Right lobe of liver (tissue), 6 donors: ENCODE results near the gene PCDHGB2. TPM values are rescaled to one million over a fixed set of nuclear protein-coding genes. Genes with fewer than 3 reads are reported as not detected.
"Not testable (repeated sequence)": the region's sequence is repeated elsewhere in the genome, so short reads cannot be mapped to it uniquely, and the experiment has no call there.

Source experiments
- ATAC-seq, 4 donors: fragments of 200-7000 bp; cut with Tn5 transposase; one replicate each; pipeline ENCODE4 v1.9.1; 2020; ENCODE audit warnings: mild to moderate bottlenecking in 4 of 4, moderate library complexity in 4 of 4
- DNase-seq, 3 donors: peaks; one replicate each; pipeline ENCODE4 v3.0.0-alpha.2; 2020
- H3K27ac ChIP-seq, 3 donors: fragments of 200-600 bp; one replicate each; pipeline ENCODE4 v1.8.0; 2022
- H3K27me3 ChIP-seq, 2 donors: fragments of 200-600 bp; one replicate each; pipeline ENCODE4 v1.8.0; 2022
- H3K36me3 ChIP-seq, 4 donors: fragments of 200-600 bp; sonication (generic) in 1 of 4; one replicate each; pipeline versions ENCODE4 v1.5.1 to v1.8.0; 2017 to 2022; ENCODE audit warnings: control low read depth in 1 of 4
- H3K4me1 ChIP-seq, 4 donors: fragments of 200-600 bp; sonication (generic) in 1 of 4; one replicate each; pipeline versions ENCODE4 v1.5.1 to v1.8.0; 2017 to 2022; ENCODE audit warnings: control low read depth in 1 of 4
- H3K4me3 ChIP-seq, 3 donors: fragments of 200-600 bp; one replicate each; pipeline ENCODE4 v1.8.0; 2022
- H3K9me3 ChIP-seq, 4 donors: fragments of 200-600 bp; sonication (generic) in 1 of 4; one replicate each; pipeline versions ENCODE4 v1.5.1 to v1.8.0; 2017 to 2022; ENCODE audit warnings: control low read depth in 1 of 4
- CTCF ChIP-seq, 4 donors: fragments of 200-600 bp in 3 of 4; fragments of 450-650 bp in 1 of 4; IDR thresholded peaks; one replicate each; pipeline versions ENCODE4 v1.5.1 to v1.8.0; 2016 to 2022; ENCODE audit warnings: antibody characterized with exemption in 4 of 4, mild to moderate bottlenecking in 2 of 4
- POLR2A ChIP-seq: fragments of 450-650 bp; IDR thresholded peaks from one replicate; pipeline ENCODE4 v1.6.1; 2017; ENCODE audit warnings: antibody characterized with exemption, mild to moderate bottlenecking
- WGBS: methylation state at CpG from one replicate; pipeline ENCODE4 v1.1.6; 2018; ENCODE audit warnings: low coverage, low lambda C conversion rate; ENCODE audit not compliant: insufficient coverage; ENCODE audit errors: missing lambda C conversion rate; 5-methylcytosine and 5-hydroxymethylcytosine counted together
- intact Hi-C, 2 donors: fragments of 100-400 bp; cut with DNase I; formaldehyde crosslinking; loops; one replicate each; pipeline versions ENCODE4 v1.11.2 to v1.14.1; 2022
- total RNA-seq, 6 experiments: library from RNA; depleted of rRNA in 2 of 6; stranded (reverse); fragments of >200 nt in 2 of 6; fragmentation: NEBNext Ultra II Directional in 3 of 6; extraction: Animal tissue kit (Norgen Biotek cat#: 25700) in 3 of 6; gene quantifications; one replicate each; pipeline versions ENCODE4 v1.1.0 to v1.2.4, GENCODE V29; 2016 to 2023
- donor health status: DM: no; HTN: yes; CAD: no.
- donor health status: DM: no; HTN: no; CAD: no.
- donor health status: DM: no; HTN: no; CAD: no.
- donor health status: DM: no; HTN: yes; CAD: no.
- donor health status: DM: no; HTN: yes; CAD: no.

The PCDHGB2 gene
- total RNA-seq, 6 experiments from 2014 or later, result 0.51 to 2.8 (median 1.4) TPM

GRCh38 chr5:141343242-141343952 lies 16.4 kb upstream of the PCDHGB2 start, which contains the start of gene PCDHGA3:
Gene PCDHGA3, plus strand, starts transcription at chr5:141343829. Its CDS starts 205 bp downstream, at chr5:141344034.
- no peaks in the 10 kb centered on the region for H3K4me1 ChIP-seq
- peak in 2 of 4 donors; percentile 41 to 43 for ATAC-seq
- peak within 1 kb of the TSS in 2 of 3 donors; percentile 18 to 24 for H3K4me3 ChIP-seq
- 15% methylated on average over 9 of the region's 9 CpGs for WGBS
- peaks cover 0 to 4% (median 0%) of the 10 kb centered on the region in 4 donors for H3K9me3 ChIP-seq
- no peak within 1 kb of the TSS for H3K27ac ChIP-seq
- H3K36me3 ChIP-seq, result no peaks in the 10 kb centered on the region
- TF ChIP-seq CTCF (IDR thresholded peaks at IDR 0.05) (peak in 3 of 4 donors; percentile 13 to 22 (median 22)), POLR2A (no peak)
- intact Hi-C loops, result no loop called here
- no peak for DNase-seq
- H3K27me3 ChIP-seq, result no peaks in the 10 kb centered on the region

GRCh38 chr5:141343953-141344463 lies 15.8 kb upstream of the PCDHGB2 start:
- H3K27me3 ChIP-seq, result no peaks in the 10 kb centered on the region
- WGBS, result 23% methylated on average over 13 of the region's 31 CpGs
- TF ChIP-seq POLR2A, result no peak
- peak in 1 of 4 donors; percentile 2 for TF ChIP-seq CTCF (IDR thresholded peaks at IDR 0.05)
- DNase-seq (no peak), ATAC-seq (no peak)
- no peak overlapping the region for H3K27ac ChIP-seq
- no peaks in the 10 kb centered on the region for H3K4me1 ChIP-seq
- H3K36me3 ChIP-seq, result no peaks in the 10 kb centered on the region
- intact Hi-C loops, result no loop called here
- peak overlapping the region in 2 of 3 donors; percentile 18 to 24 for H3K4me3 ChIP-seq
- peaks cover 0 to 4% (median 0%) of the 10 kb centered on the region in 4 donors for H3K9me3 ChIP-seq

GRCh38 chr5:141345327-141345726 lies 14.5 kb upstream of the PCDHGB2 start:
- intact Hi-C loops, result no loop called here
- H3K36me3 ChIP-seq, result no peaks in the 10 kb centered on the region
- H3K4me1 ChIP-seq, result no peaks in the 10 kb centered on the region
- ATAC-seq (no peak), DNase-seq (peak in 1 of 3 donors; percentile 31)
- TF ChIP-seq CTCF (IDR thresholded peaks at IDR 0.05) (no peak), POLR2A (no peak)
- 54% methylated on average over 8 of the region's 20 CpGs for WGBS
- no peaks in the 10 kb centered on the region for H3K27me3 ChIP-seq
- no peak overlapping the region for H3K27ac ChIP-seq
- peaks cover 0 to 4% (median 0%) of the 10 kb centered on the region in 4 donors for H3K9me3 ChIP-seq
- no peak overlapping the region for H3K4me3 ChIP-seq

GRCh38 chr5:141346017-141346416 lies 13.8 kb upstream of the PCDHGB2 start:
- H3K36me3 ChIP-seq, DNase-seq, ATAC-seq, H3K27ac ChIP-seq, intact Hi-C loops, H3K4me1 ChIP-seq, H3K4me3 ChIP-seq, H3K9me3 ChIP-seq, H3K27me3 ChIP-seq: not testable (repeated sequence)
- 41% methylated on average over 8 of the region's 35 CpGs for WGBS

- Histone ChIP-seq H3K4me3 (no peak within 1 kb of the TSS), H3K36me3 (no peaks in the 10 kb centered on the region), H3K9me3 (no peaks in the 10 kb centered on the region), H3K4me1 (no peaks in the 10 kb centered on the region), H3K27me3 (no peaks in the 10 kb centered on the region), H3K27ac (no peak within 1 kb of the TSS)
- TF ChIP-seq POLR2A (no peak), CTCF (IDR thresholded peaks at IDR 0.05) (peak in 2 of 4 donors; percentile 14 to 16)
- DNase-seq, result peak in 1 of 3 donors; percentile 29
- ATAC-seq, result peak in 2 of 4 donors; percentile 27 to 56
- WGBS, result 29% methylated on average over 24 of the region's 29 CpGs
- intact Hi-C loops, result no loop called here
Measured at GRCh38 chr5:141349917-141350619, 9.7 kb upstream of the PCDHGB2 start, which contains the start of gene PCDHGB1. Gene PCDHGB1, plus strand, starts transcription at chr5:141350099. Its CDS starts 162 bp downstream, at chr5:141350261.
